ENCODE measurements around the gene RPS23.

Gene RPS23

GRCh38 chr5:82265047-82265446 lies 13.1 kb downstream of the RPS23 start:
- no peak overlapping the region for H3K4me3 ChIP-seq (ENCODE audit: low read depth, low read length)
- TF ChIP-seq, protein P1, sequence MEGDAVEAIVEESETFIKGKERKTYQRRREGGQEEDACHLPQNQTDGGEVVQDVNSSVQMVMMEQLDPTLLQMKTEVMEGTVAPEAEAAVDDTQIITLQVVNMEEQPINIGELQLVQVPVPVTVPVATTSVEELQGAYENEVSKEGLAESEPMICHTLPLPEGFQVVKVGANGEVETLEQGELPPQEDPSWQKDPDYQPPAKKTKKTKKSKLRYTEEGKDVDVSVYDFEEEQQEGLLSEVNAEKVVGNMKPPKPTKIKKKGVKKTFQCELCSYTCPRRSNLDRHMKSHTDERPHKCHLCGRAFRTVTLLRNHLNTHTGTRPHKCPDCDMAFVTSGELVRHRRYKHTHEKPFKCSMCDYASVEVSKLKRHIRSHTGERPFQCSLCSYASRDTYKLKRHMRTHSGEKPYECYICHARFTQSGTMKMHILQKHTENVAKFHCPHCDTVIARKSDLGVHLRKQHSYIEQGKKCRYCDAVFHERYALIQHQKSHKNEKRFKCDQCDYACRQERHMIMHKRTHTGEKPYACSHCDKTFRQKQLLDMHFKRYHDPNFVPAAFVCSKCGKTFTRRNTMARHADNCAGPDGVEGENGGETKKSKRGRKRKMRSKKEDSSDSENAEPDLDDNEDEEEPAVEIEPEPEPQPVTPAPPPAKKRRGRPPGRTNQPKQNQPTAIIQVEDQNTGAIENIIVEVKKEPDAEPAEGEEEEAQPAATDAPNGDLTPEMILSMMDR (IDR thresholded peaks at IDR 0.05; ENCODE audit: low read depth, low read length): no peak
- in situ Hi-C loops (cut with HindIII; ENCODE audit: low sequenced_read_pairs): no loop called here
- DNase-seq (ENCODE audit: low read depth, low spot score): no peak

- DNase-seq (ENCODE audit: low read depth, low spot score): peak; percentile 54
- H3K4me3 ChIP-seq (ENCODE audit: low read depth, low read length): no peak overlapping the region
- TF ChIP-seq, protein P1 (IDR thresholded peaks at IDR 0.05; ENCODE audit: low read depth, low read length): peak; percentile 53
- in situ Hi-C loops (cut with HindIII; ENCODE audit: low sequenced_read_pairs): no loop called here
Observed at GRCh38 chr5:82259172-82259800, 18.9 kb downstream of the RPS23 start.

- in situ Hi-C loops (cut with HindIII; ENCODE audit: low sequenced_read_pairs): no loop called here
- no peak overlapping the region for H3K4me3 ChIP-seq (ENCODE audit: low read depth, low read length)
- DNase-seq (ENCODE audit: low read depth, low spot score): no peak
- TF ChIP-seq, protein P1 (IDR thresholded peaks at IDR 0.05; ENCODE audit: low read depth, low read length): no peak
Observed at GRCh38 chr5:82257729-82258128, 20.4 kb downstream of the RPS23 start.

GRCh38 chr5:82257247-82257646 lies 20.9 kb downstream of the RPS23 start:
- in situ Hi-C loops (cut with HindIII; ENCODE audit: low sequenced_read_pairs): no loop called here
- TF ChIP-seq, protein P1 (IDR thresholded peaks at IDR 0.05; ENCODE audit: low read depth, low read length): no peak
- no peak for DNase-seq (ENCODE audit: low read depth, low spot score)
- H3K4me3 ChIP-seq (ENCODE audit: low read depth, low read length): no peak overlapping the region

DNA sequence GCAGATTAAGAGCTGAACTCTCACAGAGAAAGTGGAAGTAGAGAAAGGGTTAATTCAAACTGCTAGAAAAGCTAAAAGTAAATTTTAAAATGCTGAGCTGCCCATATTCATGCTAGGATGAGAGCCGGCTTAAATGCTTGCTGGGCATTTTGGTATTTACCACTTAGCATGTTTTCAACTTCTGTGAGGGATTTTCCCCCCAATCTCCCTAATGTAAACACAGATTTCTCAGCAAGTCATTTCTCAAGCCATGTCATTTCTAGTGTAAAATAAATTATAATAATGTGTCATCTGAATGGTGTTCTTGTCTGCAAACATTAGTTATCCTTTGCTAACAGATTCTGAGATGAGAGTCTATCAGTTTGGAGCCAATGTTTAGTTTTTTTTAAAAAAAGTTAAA lies 22.3 kb downstream of the RPS23 start:
- in situ Hi-C loops (cut with HindIII; ENCODE audit: low sequenced_read_pairs): no loop called here
- TF ChIP-seq, protein P1 (IDR thresholded peaks at IDR 0.05; ENCODE audit: low read depth, low read length): no peak
- no peak for DNase-seq (ENCODE audit: low read depth, low spot score)
- H3K4me3 ChIP-seq (ENCODE audit: low read depth, low read length): no peak overlapping the region

DNA sequence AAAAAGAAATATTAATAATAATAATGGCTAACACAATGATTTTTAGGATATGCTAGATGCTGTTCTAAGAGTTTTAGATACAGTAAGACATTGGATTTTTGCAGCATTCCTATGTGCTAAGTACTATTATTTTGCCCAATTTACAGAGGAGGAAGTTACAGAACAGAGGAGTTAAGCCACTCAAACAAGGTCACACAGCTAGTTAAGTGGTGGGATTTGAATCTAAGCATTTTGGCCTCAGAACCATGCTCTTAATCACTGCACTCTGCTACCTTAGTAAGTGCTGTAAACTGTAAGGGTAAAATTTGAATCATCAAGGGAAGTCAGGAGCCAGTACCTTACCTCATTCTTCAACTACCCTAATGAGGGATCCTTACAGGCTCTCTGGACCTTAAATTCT lies 25.4 kb downstream of the RPS23 start:
- no peak overlapping the region for H3K4me3 ChIP-seq (ENCODE audit: low read depth, low read length)
- in situ Hi-C loops (cut with HindIII; ENCODE audit: low sequenced_read_pairs): no loop called here
- no peak for DNase-seq (ENCODE audit: low read depth, low spot score)
- TF ChIP-seq, protein P1 (IDR thresholded peaks at IDR 0.05; ENCODE audit: low read depth, low read length): no peak

All from astrocyte of the spinal cord (primary cell).